Activated gamma-delta T cell treated with Interleukin-2 at 50 U/mL for 16 hours (primary cell): Measurements from ENCODE around the gene DOCK9.
"Not testable (repeated sequence)": the region's sequence is repeated elsewhere in the genome, so short reads cannot be mapped to it uniquely, and the experiment has no call there.

Source experiments
- DNase-seq: peaks from one replicate; pipeline ENCODE4 v3.0.0-alpha.2; 2020

DOCK9 gene

GRCh38 chr13:98909016-98909415, 68.8 kb downstream of the DOCK9 start:
- DNase-seq: no peak

GRCh38 chr13:98906746-98907502, 70.9 kb downstream of the DOCK9 start:
- no peak for DNase-seq

GRCh38 chr13:98905199-98905598, 72.7 kb downstream of the DOCK9 start:
- DNase-seq: no peak

GRCh38 chr13:98900442-98900841, 77.4 kb downstream of the DOCK9 start:
- no peak for DNase-seq

- DNase-seq: no peak
These were observed 80.2 kb downstream of the DOCK9 start for GRCh38 chr13:98897706-98898105.

GRCh38 chr13:98896868-98897144, 81.1 kb downstream of the DOCK9 start:
- no peak for DNase-seq

GRCh38 chr13:98896083-98896867, 81.6 kb downstream of the DOCK9 start:
- DNase-seq: no peak

- DNase-seq: not testable (repeated sequence)
These were observed 83.0 kb downstream of the DOCK9 start for GRCh38 chr13:98894814-98895213.

GRCh38 chr13:98893371-98893770, 84.5 kb downstream of the DOCK9 start:
- DNase-seq: no peak

- no peak for DNase-seq
These were observed 85.0 kb downstream of the DOCK9 start for GRCh38 chr13:98892821-98893220.

- no peak for DNase-seq
These were observed 85.8 kb downstream of the DOCK9 start for GRCh38 chr13:98892077-98892476.

- DNase-seq: no peak
These were observed 86.9 kb downstream of the DOCK9 start for GRCh38 chr13:98890925-98891324.

GRCh38 chr13:98890186-98890585, 87.7 kb downstream of the DOCK9 start:
- no peak for DNase-seq

- DNase-seq: no peak
These were observed 88.3 kb downstream of the DOCK9 start for GRCh38 chr13:98889419-98890085.

- no peak for DNase-seq
These were observed 89.0 kb downstream of the DOCK9 start for GRCh38 chr13:98888890-98889279.

- no peak for DNase-seq
These were observed 89.5 kb downstream of the DOCK9 start for GRCh38 chr13:98888222-98888889.

GRCh38 chr13:98886587-98887230, 91.2 kb downstream of the DOCK9 start:
- DNase-seq: no peak

GRCh38 chr13:98885600-98885999, 92.3 kb downstream of the DOCK9 start:
- DNase-seq: no peak

- no peak for DNase-seq
These were observed 93.9 kb downstream of the DOCK9 start for GRCh38 chr13:98883998-98884397.

- DNase-seq: no peak
These were observed 96.5 kb downstream of the DOCK9 start for GRCh38 chr13:98881390-98881789.

- DNase-seq: no peak
These were observed 97.2 kb downstream of the DOCK9 start for GRCh38 chr13:98880677-98881076.

GRCh38 chr13:98879957-98880356, 97.9 kb downstream of the DOCK9 start:
- no peak for DNase-seq

- no peak for DNase-seq
These were observed 98.7 kb downstream of the DOCK9 start for GRCh38 chr13:98879127-98879520.
